A204.1 (cell line): ENCODE data around the gene SRC.

Experiments
- FAIRE-seq: peaks from 2 replicates; lab custom pipeline; 2012; peaks lifted over from hg19 to GRCh38; lab: Jason Lieb, UNC

Gene SRC

GRCh38 chr20:37345339-37346235 lies at the start of gene SRC:
Gene SRC (plus strand): TSS chr20:37346140. CDS start chr20:37384154, 38,014 bp downstream.
- FAIRE-seq: no peak

- FAIRE-seq: no peak
Measured at GRCh38 chr20:37296371-37296770, 49.6 kb upstream of the SRC start.

- FAIRE-seq: no peak
Measured at GRCh38 chr20:37297066-37297736, 48.7 kb upstream of the SRC start.

- no peak for FAIRE-seq
Measured at GRCh38 chr20:37298190-37298939, 47.6 kb upstream of the SRC start.

- no peak for FAIRE-seq
Measured at GRCh38 chr20:37299718-37300528, 46.0 kb upstream of the SRC start.

- FAIRE-seq: no peak
Measured at GRCh38 chr20:37301120-37301519, 44.8 kb upstream of the SRC start.

GRCh38 chr20:37301558-37301957 lies 44.4 kb upstream of the SRC start:
- FAIRE-seq: no peak

GRCh38 chr20:37302981-37303380 lies 43.0 kb upstream of the SRC start:
- no peak for FAIRE-seq

- no peak for FAIRE-seq
Measured at GRCh38 chr20:37303637-37304036, 42.3 kb upstream of the SRC start.

- no peak for FAIRE-seq
Measured at GRCh38 chr20:37305079-37305478, 40.9 kb upstream of the SRC start.

GRCh38 chr20:37305839-37306238 lies 40.1 kb upstream of the SRC start:
- no peak for FAIRE-seq

- no peak for FAIRE-seq
Measured at GRCh38 chr20:37308086-37309050, 37.6 kb upstream of the SRC start.

- FAIRE-seq: no peak
Measured at GRCh38 chr20:37309290-37309689, 36.6 kb upstream of the SRC start.

- FAIRE-seq: no peak
Measured at GRCh38 chr20:37309936-37310590, 35.9 kb upstream of the SRC start.

- FAIRE-seq: no peak
Measured at GRCh38 chr20:37310951-37311350, 35.0 kb upstream of the SRC start.

GRCh38 chr20:37311710-37312355 lies 34.1 kb upstream of the SRC start:
- FAIRE-seq: no peak

GRCh38 chr20:37313546-37314091 lies 32.3 kb upstream of the SRC start:
- no peak for FAIRE-seq

GRCh38 chr20:37314099-37314498 lies 31.8 kb upstream of the SRC start:
- no peak for FAIRE-seq

GRCh38 chr20:37314617-37315016 lies 31.3 kb upstream of the SRC start:
- no peak for FAIRE-seq
